ENCODE results near the gene NMNAT2.

NMNAT2 gene

GRCh38 chr1:183417772-183418491 is at the start of gene NMNAT2:
NMNAT2 (minus strand) TSS chr1:183418380; CDS start chr1:183418267, 113 bp downstream.
- TF ChIP-seq CTCF (IDR thresholded peaks at IDR 0.05; ENCODE audit: extremely low read depth, missing control alignments), result no peak
- DNase-seq (ENCODE audit: low spot score), result no peak

DNA sequence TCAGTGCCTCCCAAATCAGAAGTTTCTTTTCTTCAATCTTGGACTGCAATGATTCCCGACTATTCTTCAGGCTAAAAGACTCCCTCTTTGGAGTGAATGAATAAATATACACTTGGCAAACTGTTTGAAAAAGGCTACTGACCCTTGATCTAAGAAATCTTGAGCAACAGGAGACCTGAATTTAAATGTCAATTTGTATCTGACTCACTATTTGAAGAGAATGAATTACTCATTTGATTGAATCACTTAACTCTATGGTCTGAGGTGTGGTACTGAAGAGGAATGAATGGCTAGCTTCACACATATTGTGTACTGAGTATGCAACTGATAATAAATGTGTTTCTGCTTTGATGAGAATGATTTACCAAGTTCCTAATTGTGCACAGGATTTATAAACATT is 49.5 kb upstream of the NMNAT2 start:
- no peak for DNase-seq (ENCODE audit: low spot score)

DNA sequence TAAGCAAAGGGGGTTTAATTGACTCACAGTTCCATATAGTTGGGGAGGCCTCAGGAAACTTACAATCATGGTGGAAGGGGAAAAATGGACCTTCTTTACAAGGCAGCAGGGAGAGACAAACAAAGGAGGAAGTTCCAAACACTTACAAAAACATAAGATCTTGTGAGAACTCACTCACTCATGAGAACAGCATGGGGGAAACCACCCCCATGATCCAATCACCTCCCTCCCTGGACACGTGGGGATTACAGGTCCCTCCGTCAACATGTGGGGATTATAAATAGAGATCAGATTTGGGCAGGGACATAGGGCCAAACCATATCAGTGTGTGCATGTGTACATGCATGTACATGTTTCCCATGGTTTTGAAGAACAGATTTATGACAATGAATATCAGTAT is 48.6 kb upstream of the NMNAT2 start:
- no peak for DNase-seq (ENCODE audit: low spot score)
- TF ChIP-seq CTCF (IDR thresholded peaks at IDR 0.05; ENCODE audit: extremely low read depth, missing control alignments), result no peak

More for the DNA sequence above, 49.5 kb upstream of the NMNAT2 start:
- no peak for TF ChIP-seq CTCF (IDR thresholded peaks at IDR 0.05; ENCODE audit: extremely low read depth, missing control alignments)

- no peak for TF ChIP-seq CTCF (IDR thresholded peaks at IDR 0.05; ENCODE audit: extremely low read depth, missing control alignments)
- DNase-seq (ENCODE audit: low spot score), result no peak
Observed at GRCh38 chr1:183463566-183463965, 45.4 kb upstream of the NMNAT2 start.

DNA sequence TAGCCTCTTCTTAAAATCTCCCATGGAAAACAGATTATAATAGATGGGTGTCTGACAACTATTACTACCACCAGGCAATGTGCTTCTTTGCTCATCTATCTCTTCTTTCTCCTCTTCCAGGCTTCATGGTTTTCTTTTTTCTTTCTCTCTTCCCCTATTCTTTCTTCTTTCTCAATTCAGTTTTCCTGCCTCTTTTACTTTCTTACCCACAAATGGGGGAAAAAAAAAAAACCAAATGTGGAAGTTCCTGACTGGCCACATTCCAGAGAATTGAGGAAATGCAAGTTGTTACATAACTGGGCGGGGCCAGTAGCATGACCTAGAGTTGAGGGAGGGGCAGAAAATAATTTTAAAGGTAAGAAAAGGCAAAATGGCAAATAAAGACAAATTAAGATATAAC is 43.2 kb upstream of the NMNAT2 start:
- no peak for DNase-seq (ENCODE audit: low spot score)

DNA sequence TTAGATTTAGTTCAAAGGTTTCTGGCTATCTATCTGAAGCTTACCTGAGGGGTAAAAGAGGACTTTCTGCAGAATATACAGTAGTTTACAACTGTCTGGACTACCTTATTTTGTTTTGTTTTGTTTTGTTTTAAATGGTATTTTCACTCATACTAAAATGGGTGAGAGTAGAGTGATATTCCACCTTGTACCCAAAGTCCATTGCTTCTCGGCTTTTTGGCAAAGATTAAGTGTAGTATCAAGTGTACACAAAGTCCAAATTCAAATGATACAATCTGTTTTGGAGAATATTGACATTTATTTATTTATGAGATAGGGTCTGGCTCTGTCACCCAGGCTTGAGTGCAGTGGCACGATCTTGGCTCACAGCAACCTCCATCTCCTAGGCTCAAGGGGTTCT is 42.4 kb upstream of the NMNAT2 start:
- DNase-seq (ENCODE audit: low spot score), result no peak
- TF ChIP-seq CTCF (IDR thresholded peaks at IDR 0.05; ENCODE audit: extremely low read depth, missing control alignments), result no peak

More for the DNA sequence above, 43.2 kb upstream of the NMNAT2 start:
- no peak for TF ChIP-seq CTCF (IDR thresholded peaks at IDR 0.05; ENCODE audit: extremely low read depth, missing control alignments)

DNA sequence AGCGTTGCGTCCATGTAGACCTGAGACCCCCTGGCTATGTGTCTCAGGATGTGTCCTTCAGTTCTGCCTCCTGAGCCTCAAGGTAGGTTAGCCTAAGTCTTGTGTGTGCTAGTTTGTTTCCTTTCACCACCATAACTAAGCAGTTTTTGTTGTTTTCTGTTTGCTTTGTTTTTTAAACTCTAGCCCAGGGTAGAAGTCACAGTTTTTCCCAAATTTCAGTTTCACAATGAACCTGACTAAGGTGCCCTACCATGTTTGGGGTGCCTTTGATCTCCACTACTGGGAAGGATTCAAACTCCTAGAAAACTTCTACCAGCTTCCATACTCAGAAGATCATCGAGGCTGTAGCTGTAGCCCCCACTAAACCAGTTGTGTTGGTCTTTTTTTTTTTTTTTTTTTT is 39.3 kb upstream of the NMNAT2 start:
- no peak for DNase-seq (ENCODE audit: low spot score)
- TF ChIP-seq CTCF (IDR thresholded peaks at IDR 0.05; ENCODE audit: extremely low read depth, missing control alignments), result no peak

Data from GM20000 (cell line).